IMR-90 (cell line): ENCODE data around the gene MLXIPL. TPM values are rescaled to one million over a fixed set of nuclear protein-coding genes. Genes with fewer than 3 reads are reported as not detected.
A peak's percentile ranks its signal among the peaks of the same experiment; 100 is the strongest.

Experiments
- ATAC-seq: fragments of 200-7000 bp; cut with Tn5 transposase; 2 replicates; pipeline ENCODE4 v1.9.1; 2020; ENCODE audit warnings: low read depth, mild to moderate bottlenecking, moderate library complexity
- BruUV-seq: library from RNA; stranded (reverse); fragments of 400-500 nt; replicated peaks from 2 replicates; lab custom pipeline; 2021; lab: Mats Ljungman, UMichigan
- CTCF ChIA-PET: fragments of 300-600 bp; formaldehyde crosslinking; extraction: SDS; loops from one replicate; lab custom pipeline; 2021; ENCODE audit warnings: antibody characterized with exemption; lab: Yijun Ruan, JAX
- POLR2A ChIA-PET: fragments of 300-600 bp; sonication (Branson Sonifier 250); formaldehyde crosslinking; loops from one replicate; lab custom pipeline; 2022; ENCODE audit warnings: antibody characterized with exemption; ENCODE audit not compliant: unreplicated experiment; lab: Charles Lee
- DNase-seq: peaks from one replicate; pipeline ENCODE4 v3.0.0; 2013
- H2AFZ ChIP-seq: replicated peaks from 2 replicates; pipeline ENCODE3; 2013; ENCODE audit warnings: low read length, mild to moderate bottlenecking; ENCODE audit not compliant: poor library complexity
- H2AK5ac ChIP-seq: 2 replicates; pipeline ENCODE4 v1.6.1; 2013; ENCODE audit warnings: low read depth, low read length, inconsistent platforms
- H2AK9ac ChIP-seq: replicated peaks from 2 replicates; pipeline ENCODE3; 2013; ENCODE audit warnings: mild to moderate bottlenecking, low read depth, low read length, moderate library complexity; ENCODE audit not compliant: poor library complexity
- H2BK120ac ChIP-seq: 2 replicates; pipeline ENCODE4 v1.6.1; 2013; ENCODE audit warnings: low read depth, low read length, inconsistent platforms
- H2BK15ac ChIP-seq: 3 replicates; pipeline ENCODE4 v1.6.1; 2013; ENCODE audit warnings: low read depth, low read length, inconsistent platforms
- H2BK20ac ChIP-seq: 2 replicates; pipeline ENCODE4 v1.6.1; 2013; ENCODE audit warnings: low read depth, mild to moderate bottlenecking, inconsistent platforms, low read length, moderate library complexity
- H2BK5ac ChIP-seq: 2 replicates; pipeline ENCODE4 v1.6.1; 2013; ENCODE audit warnings: mild to moderate bottlenecking, low read depth, low read length, inconsistent platforms; ENCODE audit not compliant: poor library complexity, severe bottlenecking
- H3K14ac ChIP-seq: replicated peaks from 2 replicates; pipeline ENCODE4 v1.6.1; 2013; ENCODE audit warnings: low read depth, low read length, inconsistent platforms
- H3K18ac ChIP-seq: 2 replicates; pipeline ENCODE4 v1.6.1; 2013; ENCODE audit warnings: low read depth, low read length, control low read depth
- H3K23ac ChIP-seq: 2 replicates; pipeline ENCODE4 v1.6.1; 2013; ENCODE audit warnings: low read depth, low read length, inconsistent platforms
- H3K27ac ChIP-seq: 2 replicates; pipeline ENCODE4 v1.5.1; 2013; ENCODE audit warnings: mild to moderate bottlenecking, control low read depth, low read length; ENCODE audit not compliant: insufficient read depth
- H3K27me3 ChIP-seq: 2 replicates; pipeline ENCODE4 v1.6.1; 2013; ENCODE audit warnings: low read length; ENCODE audit not compliant: control insufficient read depth, insufficient read depth
- H3K36me3 ChIP-seq: 2 replicates; pipeline ENCODE4 v1.6.1; 2013; ENCODE audit warnings: low read length, mixed read lengths; ENCODE audit not compliant: control insufficient read depth, insufficient read depth
- H3K4ac ChIP-seq: 2 replicates; pipeline ENCODE4 v1.6.1; 2013; ENCODE audit warnings: low read depth, low read length, inconsistent platforms
- H3K4me1 ChIP-seq: 2 replicates; pipeline ENCODE4 v1.6.1; 2013; ENCODE audit warnings: low read length, mixed read lengths; ENCODE audit not compliant: control insufficient read depth, insufficient read depth
- H3K4me2 ChIP-seq: 2 replicates; pipeline ENCODE4 v1.6.1; 2013; ENCODE audit warnings: low read depth, mild to moderate bottlenecking, control low read depth, low read length, moderate library complexity
- H3K4me3 ChIP-seq: 2 replicates; pipeline ENCODE4 v1.5.1; 2013; ENCODE audit warnings: low read depth, mild to moderate bottlenecking, control low read depth, low read length, moderate library complexity; ENCODE audit not compliant: insufficient read depth
- H3K56ac ChIP-seq: 2 replicates; pipeline ENCODE4 v1.6.1; 2013; ENCODE audit warnings: low read length, inconsistent platforms; ENCODE audit not compliant: insufficient read depth; ENCODE audit errors: extremely low read depth
- H3K79me1 ChIP-seq, 2 experiments: 2 replicates each; pipeline ENCODE4 v1.6.1; 2013; ENCODE audit warnings: low read length in 2 of 2, inconsistent platforms in 1 of 2, low read depth in 1 of 2
- H3K9ac ChIP-seq: 2 replicates; pipeline ENCODE4 v1.6.1; 2013; ENCODE audit warnings: low read depth, low read length, control low read depth
- H3K9me1 ChIP-seq: 2 replicates; pipeline ENCODE4 v1.6.1; 2013; ENCODE audit warnings: low read length, inconsistent platforms; ENCODE audit not compliant: insufficient read depth
- H3K9me3 ChIP-seq: 2 replicates; pipeline ENCODE4 v1.6.1; 2013; ENCODE audit warnings: low read length; ENCODE audit not compliant: control insufficient read depth, insufficient read depth
- H4K20me1 ChIP-seq: 2 replicates; pipeline ENCODE4 v1.6.1; 2013; ENCODE audit warnings: low read length, inconsistent platforms; ENCODE audit not compliant: insufficient read depth
- H4K5ac ChIP-seq: 2 replicates; pipeline ENCODE4 v1.6.1; 2013; ENCODE audit warnings: mild to moderate bottlenecking, low read depth, low read length, control low read depth
- H4K8ac ChIP-seq, 2 experiments: 2 replicates each; pipeline ENCODE4 v1.6.1; 2013; ENCODE audit warnings: low read depth in 2 of 2, low read length in 2 of 2, control low read depth in 1 of 2, inconsistent platforms in 1 of 2
- H4K91ac ChIP-seq: 2 replicates; pipeline ENCODE4 v1.6.1; 2013; ENCODE audit warnings: low read depth, low read length, inconsistent platforms; ENCODE audit not compliant: insufficient read depth
- CHD1 ChIP-seq: IDR thresholded peaks from 2 replicates; pipeline ENCODE4 v1.6.1; 2012; ENCODE audit warnings: low read depth, low read length, improper control_type of control experiment
- WGBS, 2 experiments: methylation state at CpG; one replicate each; pipeline versions ENCODE4 v1.1.5 to v1.1.7; 2013; ENCODE audit warnings: missing lambda C conversion rate in 2 of 2; ENCODE audit not compliant: insufficient read length in 1 of 2; ENCODE audit errors: extremely low coverage in 2 of 2; 5-methylcytosine and 5-hydroxymethylcytosine counted together
- dilution Hi-C: fragments of 300-500 bp; cut with HindIII; formaldehyde crosslinking; loops from one replicate; pipeline ENCODE4 v1.14.3; 2018; ENCODE audit warnings: low sequenced_read_pairs; ENCODE audit not compliant: unreplicated experiment
- in situ Hi-C: fragments of 300-500 bp; cut with MboI; formaldehyde crosslinking; loops from 3 replicates; pipeline ENCODE4 v1.14.3; 2019; ENCODE audit warnings: low sequenced_read_pairs, inconsistent platforms, mixed read lengths
- intact Hi-C: fragments of 100-400 bp; cut with micrococcal nuclease; formaldehyde crosslinking; loops from 2 replicates; pipeline ENCODE4 v1.10.0; 2022
- polyA plus RNA-seq, 3 experiments: library from polyadenylated mRNA; depleted of rRNA; stranded (reverse); fragments of >200 nt; gene quantifications; 2 replicates each; pipeline ENCODE4 v1.2.3, GENCODE V29; 2012; ENCODE audit warnings: low replicate concordance in 1 of 3
- total RNA-seq: library from RNA; depleted of rRNA; stranded (reverse); fragments of >200 nt; gene quantifications from 2 replicates; pipeline ENCODE4 v1.2.3, GENCODE V29; 2012

The MLXIPL gene
- total and polyA plus RNA-seq, 2 of the 4 experiments (the other 2 are of a cell fraction), result not detected

GRCh38 chr7:73573276-73573675 lies 51.0 kb downstream of the MLXIPL start:
- H3K27me3 ChIP-seq, result no peaks in the 10 kb centered on the region
- dilution Hi-C loops (no loop called here), intact Hi-C loops (no loop called here), in situ Hi-C loops (no loop called here)
- H3K9me3 ChIP-seq, result no peaks in the 10 kb centered on the region
- DNase-seq, result no peak
- BruUV-seq, result no TSS peak
- no peak overlapping the region for H3K4me2 ChIP-seq
- H3K79me1 ChIP-seq, result peaks cover 30 to 61% of the 10 kb centered on the region in 2 experiments
- H2BK120ac ChIP-seq, result no peak overlapping the region
- H4K20me1 ChIP-seq, result peaks cover 33% of the 10 kb centered on the region
- no peak overlapping the region for H3K56ac ChIP-seq
- no peak overlapping the region for H2BK15ac ChIP-seq
- ChIA-PET CTCF (no interaction called here), POLR2A (no interaction called here)
- H2AFZ ChIP-seq, result no peak overlapping the region
- no peak overlapping the region for H4K8ac ChIP-seq
- H3K9ac ChIP-seq, result no peak overlapping the region
- no peak overlapping the region for H3K14ac ChIP-seq
- H3K18ac ChIP-seq, result no peak overlapping the region
- peaks cover 6% of the 10 kb centered on the region for H3K4me1 ChIP-seq
- H2BK5ac ChIP-seq, result no peak overlapping the region
- TF ChIP-seq CHD1, result no peak
- H4K91ac ChIP-seq, result no peak overlapping the region
- no peak overlapping the region for H3K4ac ChIP-seq
- H3K27ac ChIP-seq, result no peak overlapping the region
- H4K5ac ChIP-seq, result no peak overlapping the region
- peaks cover 8% of the 10 kb centered on the region for H3K9me1 ChIP-seq
- no peak overlapping the region for H2BK20ac ChIP-seq
- peak overlapping the region; percentile 72 for H2AK9ac ChIP-seq
- H2AK5ac ChIP-seq, result no peak overlapping the region
- ATAC-seq, result no peak
- H3K4me3 ChIP-seq, result no peak overlapping the region
- H3K36me3 ChIP-seq, result peaks cover 51% of the 10 kb centered on the region
- 80% methylated on average over 1 of the region's 9 CpGs; no CpG with 5 or more reads in 1 of the 2 experiments for WGBS, 2 experiments
- H3K23ac ChIP-seq, result no peak overlapping the region
